Lower lobe of right lung (tissue), 2 donors: ENCODE results near the gene PODXL. TPM values are rescaled to one million over a fixed set of nuclear protein-coding genes. Genes with fewer than 3 reads are reported as not detected.
A peak's percentile ranks its signal among the peaks of the same experiment; 100 is the strongest.

Source experiments
- ATAC-seq, 2 donors: fragments of 200-7000 bp; cut with Tn5 transposase; one replicate each; pipeline ENCODE4 v1.9.1; 2020 to 2022; ENCODE audit warnings: mild to moderate bottlenecking in 2 of 2, moderate library complexity in 2 of 2
- DNase-seq: peaks from one replicate; pipeline ENCODE4 v3.0.0-alpha.2; 2020
- H3K27ac ChIP-seq: fragments of 200-600 bp; one replicate; pipeline ENCODE4 v1.8.0; 2022
- H3K27me3 ChIP-seq: fragments of 200-600 bp; one replicate; pipeline ENCODE4 v1.8.0; 2022; ENCODE audit warnings: low read depth
- H3K36me3 ChIP-seq: fragments of 200-600 bp; one replicate; pipeline ENCODE4 v1.8.0; 2022; ENCODE audit warnings: mild to moderate bottlenecking
- H3K4me1 ChIP-seq: fragments of 200-600 bp; one replicate; pipeline ENCODE4 v1.8.0; 2022
- H3K4me3 ChIP-seq: fragments of 200-600 bp; one replicate; pipeline ENCODE4 v1.8.0; 2022; ENCODE audit warnings: mild to moderate bottlenecking
- H3K9me3 ChIP-seq: fragments of 200-600 bp; one replicate; pipeline ENCODE4 v1.8.0; 2022
- CTCF ChIP-seq: fragments of 200-600 bp; IDR thresholded peaks from one replicate; pipeline ENCODE4 v1.8.0; 2022; ENCODE audit warnings: antibody characterized with exemption, mild to moderate bottlenecking
- intact Hi-C: fragments of 100-400 bp; cut with DNase I; formaldehyde crosslinking; loops from one replicate; pipeline ENCODE4 v1.11.0; 2022
- total RNA-seq: library from RNA; stranded (reverse); fragmentation: NEBNext Ultra II Directional; extraction: Animal tissue kit (Norgen Biotek cat#: 25700); gene quantifications from one replicate; pipeline ENCODE4 v1.2.1, GENCODE V29; 2021
- donor health status: DM: no; HTN: yes; CAD: no; lungs with severe emphysema.

The PODXL gene
- total RNA-seq, 1 donor from 2014 or later: 116 TPM

- no peaks in the 10 kb centered on the region for H3K9me3 ChIP-seq
- no peak overlapping the region for H3K4me3 ChIP-seq
- H3K27ac ChIP-seq: peak overlapping the region; percentile 38
- H3K27me3 ChIP-seq: no peaks in the 10 kb centered on the region
- peaks cover 19% of the 10 kb centered on the region for H3K4me1 ChIP-seq
- H3K36me3 ChIP-seq: peaks cover 13% of the 10 kb centered on the region
- ATAC-seq: peak; percentile 97 to 98
- peak; percentile 88 for DNase-seq
- TF ChIP-seq CTCF: peak; percentile 95
- intact Hi-C loops: no loop called here
These were observed 43.0 kb downstream of the PODXL start for GRCh38 chr7:131513245-131514061.

- TF ChIP-seq CTCF: no peak
- ATAC-seq (no peak), DNase-seq (no peak)
- Histone ChIP-seq H3K9me3 (no peaks in the 10 kb centered on the region), H3K27me3 (no peaks in the 10 kb centered on the region), H3K36me3 (peaks cover 13% of the 10 kb centered on the region), H3K27ac (no peak overlapping the region), H3K4me3 (no peak overlapping the region), H3K4me1 (peaks cover 30% of the 10 kb centered on the region)
- intact Hi-C loops: no loop called here
These were observed 44.5 kb downstream of the PODXL start for GRCh38 chr7:131511774-131512535.

GRCh38 chr7:131511071-131511470 is 45.4 kb downstream of the PODXL start:
- intact Hi-C loops: no loop called here
- Histone ChIP-seq H3K27me3 (no peaks in the 10 kb centered on the region), H3K27ac (no peak overlapping the region), H3K4me3 (no peak overlapping the region), H3K4me1 (peaks cover 30% of the 10 kb centered on the region), H3K36me3 (peaks cover 17% of the 10 kb centered on the region), H3K9me3 (no peaks in the 10 kb centered on the region)
- DNase-seq (no peak), ATAC-seq (no peak)
- no peak for TF ChIP-seq CTCF

- peaks cover 24% of the 10 kb centered on the region for H3K36me3 ChIP-seq
- intact Hi-C loops: loop anchor here (10.0 kb wide), 1 partner anchor 145 kb away; no protein-coding TSS in a partner anchor
- H3K9me3 ChIP-seq: no peaks in the 10 kb centered on the region
- no peaks in the 10 kb centered on the region for H3K27me3 ChIP-seq
- no peak for TF ChIP-seq CTCF
- peaks cover 30% of the 10 kb centered on the region for H3K4me1 ChIP-seq
- H3K4me3 ChIP-seq: no peak overlapping the region
- DNase-seq (no peak), ATAC-seq (no peak)
- no peak overlapping the region for H3K27ac ChIP-seq
These were observed 46.6 kb downstream of the PODXL start for GRCh38 chr7:131509781-131510180.

GRCh38 chr7:131508754-131509486 is 47.5 kb downstream of the PODXL start:
- no peak for TF ChIP-seq CTCF
- Histone ChIP-seq H3K27me3 (no peaks in the 10 kb centered on the region), H3K9me3 (no peaks in the 10 kb centered on the region), H3K4me3 (no peak overlapping the region), H3K4me1 (peaks cover 28% of the 10 kb centered on the region), H3K27ac (no peak overlapping the region), H3K36me3 (peaks cover 30% of the 10 kb centered on the region)
- DNase-seq: no peak
- ATAC-seq: no peak
- intact Hi-C loops: loop anchor here (10.0 kb wide), 1 partner anchor 146 kb away; no protein-coding TSS in a partner anchor
